B cell (primary cell): ENCODE results near the gene SLC40A1. TPM values are rescaled to one million over a fixed set of nuclear protein-coding genes. Genes with fewer than 3 reads are reported as not detected.

Experiments
- ATAC-seq: fragments of 200-7000 bp; cut with Tn5 transposase; one replicate; pipeline ENCODE4 v1.10.0; 2021; ENCODE audit warnings: low read depth, mild to moderate bottlenecking, moderate number of reproducible peaks, moderate library complexity
- CTCF ChIA-PET: fragments of 350-600 bp; sonication (Branson Sonifier 250); formaldehyde crosslinking; loops from one replicate; lab custom pipeline; 2021; ENCODE audit warnings: antibody characterized with exemption, inconsistent platforms; lab: Charles Lee
- POLR2A ChIA-PET: fragments of 350-600 bp; sonication (Branson Sonifier 250); formaldehyde crosslinking; loops from one replicate; lab custom pipeline; 2021; ENCODE audit warnings: antibody characterized with exemption; lab: Charles Lee
- DNase-seq: peaks from one replicate; pipeline ENCODE4 v3.0.0; 2013
- H2AFZ ChIP-seq: 2 replicates; pipeline ENCODE4 v1.6.1; 2012; ENCODE audit warnings: mild to moderate bottlenecking, low read depth, low read length; ENCODE audit not compliant: insufficient read depth, poor library complexity, severe bottlenecking
- H3K27ac ChIP-seq, 2 donors: 1 replicate in 1 of 2; 2 replicates in 1 of 2; pipeline ENCODE4 v1.5.1; 2012 to 2013; ENCODE audit warnings: low read length in 2 of 2, mild to moderate bottlenecking in 2 of 2, moderate library complexity in 1 of 2
- H3K27me3 ChIP-seq, 4 experiments: fragments of 200-600 bp in 1 of 4; sonication (generic) in 1 of 4; replicated peaks in 1 of 4; 1 replicate in 2 of 4; 2 replicates in 2 of 4; pipeline versions ENCODE4 v1.6.1 to v1.7.0; 2013 to 2016; ENCODE audit warnings: low read length in 3 of 4, mild to moderate bottlenecking in 2 of 4, mixed read lengths in 1 of 4, moderate library complexity in 1 of 4; ENCODE audit not compliant: insufficient read depth in 4 of 4, control insufficient read depth in 3 of 4; ENCODE audit errors: control extremely low read depth in 1 of 4
- H3K36me3 ChIP-seq, 2 experiments: replicated peaks in 1 of 2; 1 replicate in 1 of 2; 2 replicates in 1 of 2; pipeline versions ENCODE4 v1.6.1 to v1.7.1; 2013; ENCODE audit warnings: low read length in 1 of 2; ENCODE audit not compliant: insufficient read depth in 2 of 2, control insufficient read depth in 1 of 2; ENCODE audit errors: control extremely low read depth in 1 of 2, extremely low read depth in 1 of 2
- H3K4me1 ChIP-seq, 2 donors: fragments of 200-600 bp in 1 of 2; sonication (generic) in 1 of 2; 1 replicate in 1 of 2; 2 replicates in 1 of 2; pipeline versions ENCODE4 v1.5.1 to v1.6.1; 2013 to 2017; ENCODE audit warnings: low read length in 2 of 2; ENCODE audit not compliant: control insufficient read depth in 2 of 2, insufficient read depth in 2 of 2
- H3K4me2 ChIP-seq: replicated peaks from 2 replicates; pipeline ENCODE3; 2012; ENCODE audit warnings: mild to moderate bottlenecking, low read depth, low read length; ENCODE audit not compliant: poor library complexity, severe bottlenecking
- H3K4me3 ChIP-seq, 5 experiments: fragments of 200-600 bp in 1 of 5; sonication (generic) in 1 of 5; 1 replicate in 3 of 5; 2 replicates in 2 of 5; pipeline versions ENCODE4 v1.5.1 to v1.7.0; 2011 to 2016; ENCODE audit warnings: low read length in 4 of 5, mild to moderate bottlenecking in 4 of 5, low read depth in 2 of 5, control low read depth in 1 of 5, moderate library complexity in 1 of 5; ENCODE audit not compliant: insufficient read depth in 1 of 5; ENCODE audit errors: control extremely low read depth in 1 of 5, extremely low read depth in 1 of 5
- H3K79me2 ChIP-seq: fragments of 200-600 bp; sonication (generic); one replicate; pipeline ENCODE4 v1.6.0; 2016; ENCODE audit warnings: low read length; ENCODE audit not compliant: control insufficient read depth, insufficient read depth
- H3K9ac ChIP-seq: fragments of 200-600 bp; sonication (generic); 2 replicates; pipeline ENCODE4 v1.6.1; 2017; ENCODE audit warnings: mild to moderate bottlenecking, low read length, moderate library complexity
- H3K9me3 ChIP-seq, 3 donors: one replicate each; pipeline versions ENCODE4 v1.6.1 to v1.7.1; 2013; ENCODE audit warnings: low read length in 2 of 3; ENCODE audit not compliant: control insufficient read depth in 2 of 3, insufficient read depth in 1 of 3; ENCODE audit errors: control extremely low read depth in 1 of 3
- H4K20me1 ChIP-seq: 2 replicates; pipeline ENCODE4 v1.6.0; 2012; ENCODE audit warnings: mild to moderate bottlenecking, low read length; ENCODE audit not compliant: insufficient read depth, control insufficient read depth, poor library complexity, severe bottlenecking
- H3K27ac Mint-ChIP-seq: one replicate; pipeline ENCODE4 v1.8.0; 2021; ENCODE audit warnings: mixed read lengths
- H3K27me3 Mint-ChIP-seq: one replicate; pipeline ENCODE4 v1.8.0; 2021; ENCODE audit warnings: mixed read lengths
- H3K4me1 Mint-ChIP-seq: one replicate; pipeline ENCODE4 v1.8.0; 2021; ENCODE audit warnings: mixed read lengths
- H3K4me3 Mint-ChIP-seq: one replicate; pipeline ENCODE4 v1.8.0; 2021; ENCODE audit warnings: mixed read lengths
- H3K9me3 Mint-ChIP-seq: one replicate; pipeline ENCODE4 v1.8.0; 2022; ENCODE audit warnings: mixed read lengths; ENCODE audit not compliant: insufficient read depth
- EZH2 ChIP-seq: IDR thresholded peaks from 2 replicates; pipeline ENCODE4 v1.6.1; 2012; ENCODE audit warnings: borderline replicate concordance, low read depth, mild to moderate bottlenecking, moderate library complexity, low read length; ENCODE audit not compliant: insufficient read depth, poor library complexity, severe bottlenecking
- WGBS: methylation state at CpG from one replicate; pipeline ENCODE4 v1.1.5; 2013; ENCODE audit warnings: missing lambda C conversion rate; ENCODE audit not compliant: insufficient coverage; 5-methylcytosine and 5-hydroxymethylcytosine counted together
- intact Hi-C: fragments of 100-400 bp; cut with micrococcal nuclease; formaldehyde crosslinking; loops from one replicate; pipeline ENCODE4 v1.10.0; 2022
- polyA plus RNA-seq: library from polyadenylated mRNA; depleted of rRNA; stranded (reverse); fragments of >200 nt; gene quantifications from 2 replicates; pipeline ENCODE4 v1.2.3, GENCODE V29; 2012
- total RNA-seq, 2 donors: library from RNA; stranded (reverse); fragments of 120-200 nt in 1 of 2; gene quantifications; 1 replicate in 1 of 2; 2 replicates in 1 of 2; pipeline versions ENCODE4 v1.2.3 to v1.2.4, GENCODE V29; 2013 to 2022
- TF ChIP-seq, protein P1 (sequence below): fragments of 200-600 bp; IDR thresholded peaks from one replicate; pipeline ENCODE4 v1.8.0; 2022; ENCODE audit warnings: antibody characterized with exemption, mild to moderate bottlenecking

Gene SLC40A1
- total and polyA plus RNA-seq, 2 donors (not counting 1 experiment from before 2014, with no cell fraction given), result 0.07 to 0.39 TPM

DNA sequence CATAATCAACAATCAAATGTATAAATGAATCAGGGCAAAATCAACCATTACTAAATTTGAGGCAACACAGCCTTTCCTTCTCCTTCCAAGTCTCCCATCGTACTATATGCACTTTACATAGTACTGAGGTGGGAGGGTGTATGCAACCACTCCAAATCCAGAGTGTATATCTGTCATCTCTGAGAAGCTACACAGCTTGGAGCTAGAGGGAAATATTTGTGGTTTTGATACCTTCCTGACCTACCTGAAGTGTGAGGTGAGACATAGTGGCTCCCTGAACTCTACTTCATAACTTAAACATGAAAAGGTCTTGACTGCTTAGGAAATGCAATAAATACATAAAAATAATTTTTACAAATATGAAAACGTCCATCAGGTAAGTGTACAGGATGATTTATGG is 30.1 kb upstream of the SLC40A1 start:
- ATAC-seq (no peak), DNase-seq (no peak)
- no peak overlapping the region for H2AFZ ChIP-seq

DNA sequence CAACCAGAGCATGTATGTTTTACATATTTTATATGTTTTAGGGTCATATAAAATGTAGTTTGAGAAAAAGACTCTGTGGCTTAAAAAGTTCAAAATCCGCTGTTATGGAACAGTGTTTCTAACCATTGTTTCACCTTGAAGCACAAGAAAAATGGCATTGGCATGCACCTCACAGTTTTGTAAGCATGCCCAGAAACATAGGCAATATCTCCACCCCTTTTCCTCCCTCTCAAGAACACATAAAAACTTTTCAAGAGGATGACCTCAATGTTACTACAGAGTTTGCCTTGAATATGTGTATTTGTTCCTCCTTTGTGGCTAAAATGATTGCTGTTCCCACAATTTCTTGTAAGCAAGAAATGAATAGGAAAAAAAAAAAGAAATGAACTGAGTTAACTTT is 29.3 kb upstream of the SLC40A1 start:
- H3K79me2 ChIP-seq, result no peaks in the 10 kb centered on the region
- peaks cover 2% of the 10 kb centered on the region for H3K4me1 Mint-ChIP-seq
- ChIA-PET POLR2A (no interaction called here), CTCF (no interaction called here)
- H3K27ac Mint-ChIP-seq, result no peak overlapping the region
- H3K27me3 ChIP-seq, result peaks cover 0 to 4% (median 0%) of the 10 kb centered on the region in 4 experiments
- intact Hi-C loops, result no loop called here
- TF ChIP-seq, protein P1, sequence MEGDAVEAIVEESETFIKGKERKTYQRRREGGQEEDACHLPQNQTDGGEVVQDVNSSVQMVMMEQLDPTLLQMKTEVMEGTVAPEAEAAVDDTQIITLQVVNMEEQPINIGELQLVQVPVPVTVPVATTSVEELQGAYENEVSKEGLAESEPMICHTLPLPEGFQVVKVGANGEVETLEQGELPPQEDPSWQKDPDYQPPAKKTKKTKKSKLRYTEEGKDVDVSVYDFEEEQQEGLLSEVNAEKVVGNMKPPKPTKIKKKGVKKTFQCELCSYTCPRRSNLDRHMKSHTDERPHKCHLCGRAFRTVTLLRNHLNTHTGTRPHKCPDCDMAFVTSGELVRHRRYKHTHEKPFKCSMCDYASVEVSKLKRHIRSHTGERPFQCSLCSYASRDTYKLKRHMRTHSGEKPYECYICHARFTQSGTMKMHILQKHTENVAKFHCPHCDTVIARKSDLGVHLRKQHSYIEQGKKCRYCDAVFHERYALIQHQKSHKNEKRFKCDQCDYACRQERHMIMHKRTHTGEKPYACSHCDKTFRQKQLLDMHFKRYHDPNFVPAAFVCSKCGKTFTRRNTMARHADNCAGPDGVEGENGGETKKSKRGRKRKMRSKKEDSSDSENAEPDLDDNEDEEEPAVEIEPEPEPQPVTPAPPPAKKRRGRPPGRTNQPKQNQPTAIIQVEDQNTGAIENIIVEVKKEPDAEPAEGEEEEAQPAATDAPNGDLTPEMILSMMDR, result no peak
- TF ChIP-seq EZH2, result no peak
- H3K4me1 ChIP-seq, result no peaks in the 10 kb centered on the region
- WGBS, result no CpG with 5 or more reads among the region's 1 CpG
- H3K4me3 ChIP-seq, result no peak overlapping the region
- no peaks in the 10 kb centered on the region for H4K20me1 ChIP-seq
- H2AFZ ChIP-seq, result no peak overlapping the region
- H3K9me3 ChIP-seq, result no peaks in the 10 kb centered on the region
- DNase-seq, result no peak
- H3K9ac ChIP-seq, result no peak overlapping the region
- no peaks in the 10 kb centered on the region for H3K36me3 ChIP-seq
- no peak overlapping the region for H3K4me2 ChIP-seq
- ATAC-seq, result no peak
- peaks cover 17% of the 10 kb centered on the region for H3K27me3 Mint-ChIP-seq
- no peak overlapping the region for H3K27ac ChIP-seq
- no peak overlapping the region for H3K4me3 Mint-ChIP-seq
- no peaks in the 10 kb centered on the region for H3K9me3 Mint-ChIP-seq

More for the DNA sequence above, 30.1 kb upstream of the SLC40A1 start:
- no peak for TF ChIP-seq EZH2
- TF ChIP-seq, protein P1, result no peak
- Histone ChIP-seq H3K27me3 (peaks cover 0 to 4% (median 0%) of the 10 kb centered on the region in 4 experiments), H3K79me2 (no peaks in the 10 kb centered on the region), H3K27ac (no peak overlapping the region), H3K9ac (no peak overlapping the region), H3K9me3 (no peaks in the 10 kb centered on the region), H3K4me2 (no peak overlapping the region), H3K36me3 (no peaks in the 10 kb centered on the region), H4K20me1 (no peaks in the 10 kb centered on the region), H3K4me1 (no peaks in the 10 kb centered on the region), H3K4me3 (no peak overlapping the region)
- CTCF ChIA-PET, result no interaction called here
- WGBS, result no CpG with 5 or more reads among the region's 2 CpGs
- H3K27ac Mint-ChIP-seq, result no peak overlapping the region
- intact Hi-C loops, result no loop called here
- no peak overlapping the region for H3K4me3 Mint-ChIP-seq
- H3K27me3 Mint-ChIP-seq, result peaks cover 14% of the 10 kb centered on the region
- POLR2A ChIA-PET, result no interaction called here
- no peaks in the 10 kb centered on the region for H3K9me3 Mint-ChIP-seq
- H3K4me1 Mint-ChIP-seq, result peaks cover 2% of the 10 kb centered on the region
